ENCODE data around the gene PEA15.

PEA15 gene

GRCh38 chr1:160239582-160240299 lies 34.6 kb downstream of the PEA15 start:
- DNase-seq (ENCODE audit: low read depth, low spot score), result no peak

DNA sequence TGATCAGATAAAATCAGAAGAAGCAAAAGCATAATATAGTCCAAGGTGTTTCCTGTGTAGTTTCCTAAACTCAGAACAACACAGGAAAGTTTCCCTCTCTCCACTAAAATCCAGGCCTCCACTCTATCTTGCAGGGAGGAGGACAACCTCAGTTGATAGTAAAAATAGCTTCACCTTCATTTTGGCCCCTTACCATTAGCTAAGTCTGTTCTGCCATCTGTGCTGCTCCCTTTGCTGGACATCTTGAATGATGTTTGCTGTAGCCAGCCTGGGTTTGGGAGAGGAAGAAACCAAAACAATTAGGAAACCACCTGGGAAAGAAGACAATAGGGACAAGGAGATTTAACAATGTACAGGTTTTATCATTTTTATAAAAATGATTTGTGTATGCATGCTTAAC lies 38.6 kb downstream of the PEA15 start:
- no peak for DNase-seq (ENCODE audit: low read depth, low spot score)

GRCh38 chr1:160244209-160244608 lies 39.0 kb downstream of the PEA15 start:
- DNase-seq (ENCODE audit: low read depth, low spot score), result no peak

- DNase-seq (ENCODE audit: low read depth, low spot score), result no peak
Observed at GRCh38 chr1:160245434-160245833, 40.2 kb downstream of the PEA15 start.

- no peak for DNase-seq (ENCODE audit: low read depth, low spot score)
Observed at GRCh38 chr1:160247053-160247452, 41.9 kb downstream of the PEA15 start.

DNA sequence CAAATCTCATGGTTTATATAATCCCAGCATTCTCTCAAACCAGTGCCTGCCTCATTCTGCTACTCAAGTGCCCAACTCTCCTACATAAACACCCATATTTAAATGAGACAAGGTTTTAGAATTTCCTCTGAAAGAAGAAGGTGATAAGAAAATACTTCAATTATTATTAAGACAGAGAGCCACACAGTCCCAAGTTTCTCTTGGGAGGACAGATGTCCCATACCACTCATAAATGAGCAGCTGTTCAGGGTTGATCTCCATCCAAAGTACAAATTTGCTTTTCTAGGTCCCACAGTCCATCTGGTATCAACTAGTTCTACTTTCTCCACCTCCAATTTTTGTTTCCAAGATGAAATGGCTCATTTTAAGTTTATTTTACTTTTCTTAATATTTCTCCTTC lies 45.8 kb downstream of the PEA15 start:
- no peak for DNase-seq (ENCODE audit: low read depth, low spot score)

- DNase-seq (ENCODE audit: low read depth, low spot score), result peak; percentile 10
Observed at GRCh38 chr1:160251687-160252526, 46.7 kb downstream of the PEA15 start.

DNA sequence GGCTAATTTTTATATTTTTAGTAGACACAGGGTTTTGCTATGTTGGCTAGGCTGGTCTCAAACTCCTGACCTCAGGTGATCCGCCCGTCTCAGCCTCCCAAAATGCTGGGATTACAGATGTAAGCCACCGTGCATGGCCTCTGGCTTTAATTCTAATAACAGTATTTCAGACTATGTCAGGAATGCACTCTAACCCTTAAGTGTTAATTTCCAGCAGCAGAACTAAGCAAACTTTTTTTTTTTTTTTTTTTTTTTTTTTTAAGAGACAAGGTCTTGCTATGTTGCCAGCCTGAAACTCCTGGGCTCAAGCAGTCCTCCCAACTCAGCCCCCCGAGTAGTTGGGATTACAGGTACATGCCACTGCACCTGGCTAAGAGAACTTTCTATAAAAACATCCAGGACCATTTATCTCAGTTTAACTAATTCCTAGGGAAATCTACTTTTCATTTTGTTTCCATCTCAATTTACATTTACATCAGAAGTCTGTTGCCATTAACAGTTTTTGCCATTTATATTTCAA lies 50.7 kb downstream of the PEA15 start:
- DNase-seq (ENCODE audit: low read depth, low spot score), result no peak

GRCh38 chr1:160256396-160257046 lies 51.3 kb downstream of the PEA15 start:
- no peak for DNase-seq (ENCODE audit: low read depth, low spot score)

DNA sequence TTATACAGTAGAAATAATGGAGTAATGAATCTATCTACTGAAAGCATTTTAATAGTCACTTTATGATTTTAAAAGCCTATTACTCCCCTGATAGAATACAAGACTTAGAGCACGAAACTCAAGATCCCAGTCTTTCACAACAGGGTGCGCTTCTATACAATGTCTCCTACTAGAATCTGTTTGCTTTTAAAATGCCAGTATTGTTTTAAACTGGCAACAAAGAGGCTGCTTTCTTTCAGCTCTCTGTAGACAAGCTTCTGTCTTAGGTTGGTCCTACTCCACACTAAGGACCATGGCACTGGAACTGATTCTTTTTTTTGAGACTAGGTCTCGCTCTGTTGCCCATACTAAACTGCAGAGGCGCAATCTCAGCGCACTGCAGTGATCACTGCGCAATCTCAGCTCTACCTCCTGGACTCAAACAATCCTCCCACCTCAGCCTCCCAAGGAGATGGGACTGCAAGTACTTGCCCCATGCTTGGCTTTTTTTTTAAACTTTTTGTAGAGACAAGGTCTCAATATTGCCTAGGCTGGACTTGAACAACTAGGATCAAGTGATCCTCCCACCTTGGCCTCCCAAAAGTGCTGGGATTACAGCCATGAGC lies 52.3 kb downstream of the PEA15 start:
- no peak for DNase-seq (ENCODE audit: low read depth, low spot score)

DNA sequence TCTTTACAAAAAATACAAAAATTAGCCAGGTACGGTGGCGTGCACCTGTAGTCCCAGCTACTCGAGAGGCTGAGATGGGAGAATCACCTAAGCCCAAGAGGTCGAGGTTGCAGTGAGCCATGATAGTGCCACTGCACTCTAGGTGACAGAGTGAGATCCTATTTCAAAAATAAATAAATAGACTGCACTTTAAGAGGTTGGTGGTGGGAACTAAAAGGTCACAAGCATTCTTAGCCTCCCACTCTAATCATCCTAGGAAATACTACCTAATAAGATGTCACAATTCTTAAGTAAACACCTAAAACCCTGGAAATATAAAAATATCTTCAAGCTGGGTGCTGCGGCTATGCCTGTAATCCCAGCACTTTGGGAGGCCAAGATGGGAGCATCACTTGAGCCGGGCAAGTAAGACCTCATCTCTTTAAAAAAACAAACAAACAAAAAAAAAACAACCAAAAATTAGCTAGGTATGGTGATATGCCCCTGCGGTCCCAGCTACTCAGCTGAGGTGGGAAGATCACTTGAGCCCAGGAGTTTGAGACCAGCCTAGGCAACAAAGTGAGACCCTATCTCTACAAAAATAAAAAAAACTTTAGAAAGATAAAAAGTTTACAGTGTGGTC lies 53.1 kb downstream of the PEA15 start:
- no peak for DNase-seq (ENCODE audit: low read depth, low spot score)

- no peak for DNase-seq (ENCODE audit: low read depth, low spot score)
Observed at GRCh38 chr1:160260406-160261382, 55.5 kb downstream of the PEA15 start.

GRCh38 chr1:160261556-160261892 lies 56.3 kb downstream of the PEA15 start:
- DNase-seq (ENCODE audit: low read depth, low spot score), result peak; percentile 45

DNA sequence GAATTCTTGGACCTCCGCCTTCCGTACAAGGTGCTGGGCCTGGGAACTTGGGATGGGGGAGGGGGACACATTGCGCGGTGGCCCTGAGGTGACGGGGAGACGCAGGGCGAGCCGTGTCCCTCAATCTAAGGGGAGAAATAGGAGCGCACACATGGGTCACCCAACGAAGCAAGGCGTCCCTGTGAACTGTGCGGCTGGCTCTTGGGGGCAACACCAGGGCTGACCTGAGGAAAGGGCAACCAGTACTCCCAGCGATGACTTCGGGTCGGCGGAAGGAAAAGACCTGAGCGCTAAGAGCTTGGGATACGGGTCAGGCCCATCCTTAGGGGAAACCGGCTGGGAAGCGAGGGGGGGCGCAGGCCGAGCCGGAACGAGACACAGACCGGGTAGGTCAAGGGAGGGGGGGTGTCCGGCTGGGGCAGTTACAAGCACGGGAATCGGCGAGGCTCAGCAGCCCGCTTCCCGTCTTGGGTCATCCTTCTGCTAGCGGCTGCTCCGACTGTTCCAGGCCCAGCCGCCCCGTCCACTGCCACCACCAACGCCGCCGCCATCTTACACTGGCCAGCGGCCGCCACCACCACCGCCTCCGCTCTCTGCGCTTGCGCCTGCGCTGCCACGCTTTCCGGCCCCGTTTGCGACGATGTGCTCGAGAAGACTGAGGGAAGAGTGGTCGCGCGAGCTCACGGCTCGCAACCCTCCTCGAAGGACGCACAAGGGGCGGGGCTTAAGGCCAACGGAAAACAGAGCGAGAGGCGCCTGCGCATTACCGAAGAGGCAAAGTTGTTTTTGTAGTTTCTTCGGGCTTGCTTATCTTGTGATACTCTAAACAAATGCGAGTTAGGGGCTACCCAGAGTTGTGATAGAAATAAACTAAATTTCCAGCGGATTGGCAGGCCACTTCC lies 57.0 kb downstream of the PEA15 start, which contains the start of gene DCAF8:
Gene DCAF8 (minus strand): TSS at position 657 of the 902 bp plus-strand sequence. CDS start 18,541 bp downstream, outside the sequence.
- peak; percentile 95 for DNase-seq (ENCODE audit: low read depth, low spot score)

- no peak for DNase-seq (ENCODE audit: low read depth, low spot score)
Observed at GRCh38 chr1:160264795-160265307, 59.7 kb downstream of the PEA15 start.

Measured in activated naive CD8-positive, alpha-beta T cell treated with anti-CD3 and anti-CD28 coated beads, Interleukin-2, amount 50 U/mL, for 16 hours (primary cell).